Osteoblast (primary cell): ENCODE data around the gene DSP. TPM values are rescaled to one million over a fixed set of nuclear protein-coding genes. Genes with fewer than 3 reads are reported as not detected.

ENCODE experiments used
- DNase-seq: peaks from one replicate; pipeline ENCODE4 v3.0.0; 2011; ENCODE audit warnings: low spot score, mixed read lengths; ENCODE audit not compliant: insufficient read length; ENCODE audit errors: missing footprints
- H2AFZ ChIP-seq: 2 replicates; pipeline ENCODE4 v1.6.0; 2011; ENCODE audit warnings: mild to moderate bottlenecking, low read length
- H3K27ac ChIP-seq: 2 replicates; pipeline ENCODE4 v1.5.1; 2011; ENCODE audit warnings: mild to moderate bottlenecking, low read depth, low read length, moderate library complexity
- H3K27me3 ChIP-seq: 2 replicates; pipeline ENCODE4 v1.6.0; 2012; ENCODE audit warnings: mild to moderate bottlenecking, control low read depth, inconsistent platforms, low read length, moderate library complexity; ENCODE audit not compliant: insufficient read depth
- H3K36me3 ChIP-seq: 2 replicates; pipeline ENCODE4 v1.5.1; 2011; ENCODE audit warnings: mild to moderate bottlenecking, low read length, control low read depth, moderate library complexity; ENCODE audit not compliant: insufficient read depth
- H3K4me1 ChIP-seq: 2 replicates; pipeline ENCODE4 v1.5.1; 2011; ENCODE audit warnings: mild to moderate bottlenecking, low read length, control low read depth, moderate library complexity; ENCODE audit not compliant: insufficient read depth
- H3K4me2 ChIP-seq: 2 replicates; pipeline ENCODE4 v1.6.0; 2011; ENCODE audit warnings: mild to moderate bottlenecking, low read length; ENCODE audit not compliant: insufficient read depth
- H3K4me3 ChIP-seq: fragments of 200-600 bp; sonication (generic); 3 replicates; pipeline ENCODE4 v1.5.1; 2012; ENCODE audit warnings: mild to moderate bottlenecking, low read length, inconsistent platforms; ENCODE audit not compliant: insufficient read depth
- H3K79me2 ChIP-seq: 2 replicates; pipeline ENCODE4 v1.6.0; 2012; ENCODE audit warnings: mild to moderate bottlenecking, low read length, control low read depth, inconsistent platforms; ENCODE audit not compliant: insufficient read depth
- H3K9me3 ChIP-seq: 2 replicates; pipeline ENCODE4 v1.5.1; 2011; ENCODE audit warnings: low read depth, low read length, control low read depth
- H4K20me1 ChIP-seq: 2 replicates; pipeline ENCODE4 v1.6.0; 2012; ENCODE audit warnings: mild to moderate bottlenecking, low read length, control low read depth; ENCODE audit not compliant: insufficient read depth
- CTCF ChIP-seq: IDR thresholded peaks from 2 replicates; pipeline ENCODE4 v1.5.1; 2011; ENCODE audit warnings: mild to moderate bottlenecking, low read depth, low read length, moderate library complexity; ENCODE audit errors: extremely low read depth
- total RNA-seq: library from RNA; depleted of rRNA; stranded (reverse); fragments of >200 nt; gene quantifications from 2 replicates; pipeline ENCODE4 v1.2.3, GENCODE V29; 2012

The DSP gene
- total RNA-seq, 1 donor: 84.0 TPM

GRCh38 chr6:7507600-7507999 is 33.9 kb upstream of the DSP start:
- Histone ChIP-seq H4K20me1 (no peaks in the 10 kb centered on the region), H3K79me2 (no peaks in the 10 kb centered on the region), H3K36me3 (no peaks in the 10 kb centered on the region), H3K4me1 (peaks cover 8% of the 10 kb centered on the region), H3K27ac (no peak overlapping the region), H3K9me3 (no peaks in the 10 kb centered on the region), H3K4me3 (no peak overlapping the region), H3K27me3 (no peaks in the 10 kb centered on the region), H3K4me2 (no peak overlapping the region), H2AFZ (no peak overlapping the region)
- TF ChIP-seq CTCF: no peak
- DNase-seq: no peak

GRCh38 chr6:7512320-7512719 is 29.2 kb upstream of the DSP start:
- no peaks in the 10 kb centered on the region for H4K20me1 ChIP-seq
- H3K27me3 ChIP-seq: peaks cover 5% of the 10 kb centered on the region
- no peaks in the 10 kb centered on the region for H3K79me2 ChIP-seq
- H3K36me3 ChIP-seq: no peaks in the 10 kb centered on the region
- no peak overlapping the region for H2AFZ ChIP-seq
- TF ChIP-seq CTCF: no peak
- H3K4me1 ChIP-seq: no peaks in the 10 kb centered on the region
- no peaks in the 10 kb centered on the region for H3K9me3 ChIP-seq
- no peak overlapping the region for H3K4me3 ChIP-seq
- no peak overlapping the region for H3K27ac ChIP-seq
- H3K4me2 ChIP-seq: no peak overlapping the region
- DNase-seq: no peak

- Histone ChIP-seq H3K79me2 (no peaks in the 10 kb centered on the region), H3K9me3 (no peaks in the 10 kb centered on the region), H3K4me1 (no peaks in the 10 kb centered on the region), H3K4me3 (no peak overlapping the region), H3K36me3 (no peaks in the 10 kb centered on the region), H3K4me2 (no peak overlapping the region), H2AFZ (no peak overlapping the region), H4K20me1 (no peaks in the 10 kb centered on the region), H3K27me3 (peaks cover 5% of the 10 kb centered on the region), H3K27ac (no peak overlapping the region)
- TF ChIP-seq CTCF: no peak
- peak; percentile 52 for DNase-seq
Observed at GRCh38 chr6:7513529-7513928, 27.9 kb upstream of the DSP start.

- H4K20me1 ChIP-seq: no peaks in the 10 kb centered on the region
- no peak overlapping the region for H3K4me2 ChIP-seq
- H3K27ac ChIP-seq: no peak overlapping the region
- H3K27me3 ChIP-seq: peaks cover 5% of the 10 kb centered on the region
- no peaks in the 10 kb centered on the region for H3K4me1 ChIP-seq
- TF ChIP-seq CTCF: no peak
- H3K36me3 ChIP-seq: no peaks in the 10 kb centered on the region
- H3K4me3 ChIP-seq: no peak overlapping the region
- DNase-seq: no peak
- H3K79me2 ChIP-seq: no peaks in the 10 kb centered on the region
- no peak overlapping the region for H2AFZ ChIP-seq
- H3K9me3 ChIP-seq: no peaks in the 10 kb centered on the region
Observed at GRCh38 chr6:7515363-7515762, 26.1 kb upstream of the DSP start.
